Stomach (tissue), 4 donors: ENCODE results near the gene NOS3.

Experiments
- EP300 ChIP-seq: sonication (generic); formaldehyde crosslinking; IDR thresholded peaks from one replicate; pipeline ENCODE4 v1.6.1; 2017; ENCODE audit warnings: antibody characterized with exemption
- POLR2A ChIP-seq, 4 donors: fragments of 450-650 bp; IDR thresholded peaks; one replicate each; pipeline ENCODE4 v1.6.1; 2016; ENCODE audit warnings: antibody characterized with exemption in 4 of 4, control low read depth in 2 of 4, mild to moderate bottlenecking in 1 of 4, moderate library complexity in 1 of 4
- POLR2AphosphoS5 ChIP-seq, 3 donors: sonication (generic); formaldehyde crosslinking; IDR thresholded peaks; one replicate each; pipeline ENCODE4 v1.6.1; 2016; ENCODE audit warnings: antibody characterized with exemption in 3 of 3
- TF ChIP-seq, protein P1 (sequence below), 7 experiments: fragments of 450-650 bp in 4 of 7; fragments of 200-600 bp in 3 of 7; sonication (generic) in 3 of 7; IDR thresholded peaks; one replicate each; pipeline ENCODE4 v1.5.1; 2016 to 2019; ENCODE audit warnings: antibody characterized with exemption in 7 of 7, control low read depth in 2 of 7, mild to moderate bottlenecking in 1 of 7

DNA sequence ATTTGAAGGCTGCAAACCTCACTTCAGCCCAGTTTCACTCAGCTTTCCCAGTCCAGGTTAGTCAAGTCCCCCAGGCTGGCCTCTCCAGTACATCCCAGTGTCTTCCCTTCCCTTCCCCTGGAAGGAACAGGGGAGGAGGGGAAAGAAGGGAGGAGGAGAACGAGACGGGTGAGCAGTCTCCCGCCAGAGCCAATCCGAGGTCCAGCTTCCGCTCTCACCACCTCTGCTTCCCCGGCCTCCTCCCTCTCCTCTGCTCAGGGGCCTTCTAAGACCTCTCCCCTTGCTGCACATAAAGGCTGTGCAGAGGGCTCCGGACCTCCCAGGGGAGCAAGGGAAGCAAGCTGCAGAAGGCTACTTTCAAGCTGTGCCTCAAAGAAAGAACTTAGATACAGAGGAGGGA, 29.4 kb downstream of the NOS3 start:
- TF ChIP-seq, protein P1, sequence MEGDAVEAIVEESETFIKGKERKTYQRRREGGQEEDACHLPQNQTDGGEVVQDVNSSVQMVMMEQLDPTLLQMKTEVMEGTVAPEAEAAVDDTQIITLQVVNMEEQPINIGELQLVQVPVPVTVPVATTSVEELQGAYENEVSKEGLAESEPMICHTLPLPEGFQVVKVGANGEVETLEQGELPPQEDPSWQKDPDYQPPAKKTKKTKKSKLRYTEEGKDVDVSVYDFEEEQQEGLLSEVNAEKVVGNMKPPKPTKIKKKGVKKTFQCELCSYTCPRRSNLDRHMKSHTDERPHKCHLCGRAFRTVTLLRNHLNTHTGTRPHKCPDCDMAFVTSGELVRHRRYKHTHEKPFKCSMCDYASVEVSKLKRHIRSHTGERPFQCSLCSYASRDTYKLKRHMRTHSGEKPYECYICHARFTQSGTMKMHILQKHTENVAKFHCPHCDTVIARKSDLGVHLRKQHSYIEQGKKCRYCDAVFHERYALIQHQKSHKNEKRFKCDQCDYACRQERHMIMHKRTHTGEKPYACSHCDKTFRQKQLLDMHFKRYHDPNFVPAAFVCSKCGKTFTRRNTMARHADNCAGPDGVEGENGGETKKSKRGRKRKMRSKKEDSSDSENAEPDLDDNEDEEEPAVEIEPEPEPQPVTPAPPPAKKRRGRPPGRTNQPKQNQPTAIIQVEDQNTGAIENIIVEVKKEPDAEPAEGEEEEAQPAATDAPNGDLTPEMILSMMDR (IDR thresholded peaks at IDR 0.05): no peak
- TF ChIP-seq POLR2AphosphoS5 (IDR thresholded peaks at IDR 0.05): no peak
- TF ChIP-seq POLR2A (IDR thresholded peaks at IDR 0.05): no peak
- TF ChIP-seq EP300: no peak
